Activated naive CD4-positive, alpha-beta T cell treated with anti-CD3 and anti-CD28 coated beads, Interleukin-2, amount 50 U/mL, for 24 hours (primary cell): ENCODE measurements around the gene SDHA.
"Not testable (repeated sequence)": the region's sequence is repeated elsewhere in the genome, so short reads cannot be mapped to it uniquely, and the experiment has no call there.

Experiments used
- H3K27ac Mint-ChIP-seq: one replicate; pipeline ENCODE4 v1.8.0; 2021; ENCODE audit warnings: mild to moderate bottlenecking, mixed read lengths
- H3K27me3 Mint-ChIP-seq: one replicate; pipeline ENCODE4 v1.8.0; 2021; ENCODE audit warnings: mixed read lengths
- H3K36me3 Mint-ChIP-seq: one replicate; pipeline ENCODE4 v1.8.0; 2021; ENCODE audit warnings: mixed read lengths
- H3K4me1 Mint-ChIP-seq: one replicate; pipeline ENCODE4 v1.8.0; 2021; ENCODE audit warnings: mixed read lengths
- H3K4me3 Mint-ChIP-seq: one replicate; pipeline ENCODE4 v1.8.0; 2021; ENCODE audit warnings: mild to moderate bottlenecking, mixed read lengths
- H3K9me3 Mint-ChIP-seq: one replicate; pipeline ENCODE4 v1.8.0; 2021; ENCODE audit warnings: mixed read lengths

Gene SDHA

GRCh38 chr5:222951-223715, 5.0 kb downstream of the SDHA start:
- Mint-ChIP-seq H3K27ac (peak overlapping the region; percentile 72), H3K4me3 (peak overlapping the region; percentile 23), H3K36me3 (peaks cover 13% of the 10 kb centered on the region), H3K4me1 (peaks cover 35% of the 10 kb centered on the region)
- not testable (repeated sequence) for H3K9me3 Mint-ChIP-seq, H3K27me3 Mint-ChIP-seq

- Mint-ChIP-seq H3K4me3 (no peak overlapping the region), H3K36me3 (peaks cover 13% of the 10 kb centered on the region), H3K9me3 (no peaks in the 10 kb centered on the region), H3K27me3 (no peaks in the 10 kb centered on the region), H3K27ac (no peak overlapping the region), H3K4me1 (peaks cover 35% of the 10 kb centered on the region)
Measured at GRCh38 chr5:223791-224190, 5.7 kb downstream of the SDHA start.

DNA sequence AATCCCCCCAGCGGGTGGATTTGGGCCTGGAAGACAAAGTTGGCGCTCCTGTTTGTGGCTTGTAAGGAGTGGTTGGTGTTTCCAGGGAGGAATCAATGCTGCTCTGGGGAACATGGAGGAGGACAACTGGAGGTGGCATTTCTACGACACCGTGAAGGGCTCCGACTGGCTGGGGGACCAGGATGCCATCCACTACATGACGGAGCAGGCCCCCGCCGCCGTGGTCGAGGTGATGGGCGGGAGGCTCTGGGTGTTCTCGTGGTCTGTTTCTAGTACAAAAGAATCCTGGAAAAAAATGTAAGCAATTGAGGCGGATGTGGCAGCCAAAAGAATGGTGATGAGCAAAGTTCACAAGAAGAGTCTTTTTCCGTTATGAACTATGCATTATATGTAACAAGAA, 7.2 kb downstream of the SDHA start:
- Mint-ChIP-seq H3K9me3 (no peaks in the 10 kb centered on the region), H3K27ac (peak overlapping the region; percentile 59), H3K4me3 (no peak overlapping the region), H3K27me3 (no peaks in the 10 kb centered on the region), H3K36me3 (peaks cover 17% of the 10 kb centered on the region), H3K4me1 (peaks cover 30% of the 10 kb centered on the region)

GRCh38 chr5:227375-227774, 9.3 kb downstream of the SDHA start:
- Mint-ChIP-seq H3K4me1 (peaks cover 12% of the 10 kb centered on the region), H3K27ac (peak overlapping the region; percentile 76), H3K36me3 (peaks cover 20% of the 10 kb centered on the region)
- H3K9me3 Mint-ChIP-seq, H3K27me3 Mint-ChIP-seq, H3K4me3 Mint-ChIP-seq: not testable (repeated sequence)

GRCh38 chr5:228886-229285, 10.8 kb downstream of the SDHA start:
- Mint-ChIP-seq H3K27me3 (no peaks in the 10 kb centered on the region), H3K9me3 (no peaks in the 10 kb centered on the region), H3K4me1 (no peaks in the 10 kb centered on the region), H3K27ac (no peak overlapping the region), H3K36me3 (peaks cover 23% of the 10 kb centered on the region), H3K4me3 (no peak overlapping the region)

GRCh38 chr5:230711-231110, 12.6 kb downstream of the SDHA start:
- Mint-ChIP-seq H3K9me3 (no peaks in the 10 kb centered on the region), H3K27ac (no peak overlapping the region), H3K27me3 (no peaks in the 10 kb centered on the region), H3K4me3 (no peak overlapping the region), H3K4me1 (no peaks in the 10 kb centered on the region), H3K36me3 (peaks cover 21% of the 10 kb centered on the region)

DNA sequence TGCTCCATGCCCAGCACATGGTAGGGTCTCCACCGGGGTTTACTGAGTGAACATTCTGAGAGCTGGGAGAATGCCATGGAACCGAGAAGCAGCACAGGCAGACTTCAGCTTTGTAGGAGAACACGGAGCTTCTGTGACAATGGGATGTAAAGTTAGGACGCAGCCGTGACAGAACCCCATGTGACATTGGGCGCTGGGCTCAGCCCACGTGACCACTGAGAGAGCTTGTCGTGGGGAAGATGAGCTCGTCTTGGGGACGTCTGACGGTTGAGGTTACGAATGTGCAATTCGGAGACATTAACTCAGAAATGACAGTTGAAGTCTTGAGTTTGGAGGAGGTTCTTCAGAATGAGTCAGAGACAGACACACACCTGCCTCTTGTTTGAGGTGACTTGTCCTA, 13.5 kb downstream of the SDHA start:
- Mint-ChIP-seq H3K36me3 (peaks cover 21% of the 10 kb centered on the region), H3K9me3 (no peaks in the 10 kb centered on the region), H3K27me3 (no peaks in the 10 kb centered on the region), H3K27ac (no peak overlapping the region), H3K4me1 (no peaks in the 10 kb centered on the region), H3K4me3 (no peak overlapping the region)

GRCh38 chr5:233426-233825, 15.3 kb downstream of the SDHA start:
- H3K4me1 Mint-ChIP-seq, H3K27ac Mint-ChIP-seq, H3K4me3 Mint-ChIP-seq, H3K27me3 Mint-ChIP-seq, H3K9me3 Mint-ChIP-seq: not testable (repeated sequence)
- peaks cover 17% of the 10 kb centered on the region for H3K36me3 Mint-ChIP-seq

DNA sequence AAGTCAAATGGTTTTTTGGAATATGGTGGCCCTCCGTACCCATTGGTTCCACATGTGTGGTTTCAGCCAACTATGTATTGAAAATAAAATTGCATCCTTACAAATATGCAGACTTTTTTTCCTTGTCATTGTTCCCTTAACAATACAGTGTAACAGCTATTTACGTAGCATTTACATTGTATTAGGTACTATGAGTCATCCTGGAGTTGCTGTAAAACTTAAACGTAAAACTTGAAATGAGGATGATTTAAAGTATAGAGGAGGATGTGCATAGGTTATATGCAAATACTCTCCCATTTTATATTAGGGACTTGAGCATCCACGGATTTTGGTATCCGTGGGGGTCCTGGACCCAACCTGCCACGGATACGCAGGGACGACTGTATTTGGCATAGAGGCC, 16.3 kb downstream of the SDHA start:
- Mint-ChIP-seq H3K27ac (no peak overlapping the region), H3K36me3 (peaks cover 13% of the 10 kb centered on the region), H3K4me1 (no peaks in the 10 kb centered on the region), H3K9me3 (no peaks in the 10 kb centered on the region), H3K27me3 (no peaks in the 10 kb centered on the region), H3K4me3 (no peak overlapping the region)

GRCh38 chr5:235527-235926, 17.4 kb downstream of the SDHA start:
- H3K27ac Mint-ChIP-seq, result not testable (repeated sequence)

DNA sequence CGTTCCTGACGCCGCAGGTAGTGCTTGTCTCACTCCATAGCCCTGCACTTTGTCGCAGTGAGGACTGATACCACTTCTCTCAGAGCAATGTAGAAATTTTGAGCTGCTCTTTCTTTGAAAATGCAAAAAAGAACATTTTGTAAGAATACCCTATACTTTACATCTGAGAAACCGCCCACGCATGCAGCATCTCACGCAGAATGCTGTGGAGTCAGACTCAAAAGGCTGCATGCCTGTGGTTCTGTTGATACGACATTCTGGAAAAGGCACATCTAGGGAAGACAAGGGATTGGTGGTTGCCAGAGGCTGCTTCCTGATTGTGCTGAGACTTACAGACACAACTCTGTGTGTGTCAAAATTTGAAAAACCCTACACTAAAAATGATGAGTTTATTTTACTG, 19.8 kb downstream of the SDHA start:
- not testable (repeated sequence) for H3K27me3 Mint-ChIP-seq, H3K4me1 Mint-ChIP-seq, H3K4me3 Mint-ChIP-seq, H3K9me3 Mint-ChIP-seq, H3K27ac Mint-ChIP-seq
- H3K36me3 Mint-ChIP-seq, result peaks cover 22% of the 10 kb centered on the region

More at GRCh38 chr5:235527-235926, 17.4 kb downstream of the SDHA start:
- not testable (repeated sequence) for H3K27me3 Mint-ChIP-seq, H3K4me3 Mint-ChIP-seq, H3K9me3 Mint-ChIP-seq, H3K4me1 Mint-ChIP-seq
- H3K36me3 Mint-ChIP-seq, result peaks cover 14% of the 10 kb centered on the region

DNA sequence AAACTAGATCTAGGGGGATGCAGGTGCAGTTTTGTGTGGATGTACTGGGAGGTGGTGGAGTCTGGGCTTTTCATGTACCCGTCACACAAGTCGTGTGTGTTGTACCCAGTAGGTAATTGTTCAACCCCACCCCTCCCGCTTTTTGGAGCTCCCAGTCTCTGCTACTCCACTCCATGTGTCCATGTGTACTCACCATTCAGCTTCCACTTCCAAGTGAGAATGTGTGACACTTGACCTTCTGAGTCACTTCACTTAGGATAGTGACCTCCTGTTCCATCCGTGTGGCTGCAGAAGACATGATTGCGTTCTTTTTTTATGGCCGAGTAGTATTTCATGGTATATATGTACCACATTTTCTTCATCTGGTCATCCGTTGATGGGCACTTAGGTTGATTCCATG, 22.4 kb downstream of the SDHA start:
- H3K4me1 Mint-ChIP-seq, H3K4me3 Mint-ChIP-seq, H3K9me3 Mint-ChIP-seq, H3K27me3 Mint-ChIP-seq, H3K27ac Mint-ChIP-seq: not testable (repeated sequence)
- H3K36me3 Mint-ChIP-seq, result peaks cover 15% of the 10 kb centered on the region

DNA sequence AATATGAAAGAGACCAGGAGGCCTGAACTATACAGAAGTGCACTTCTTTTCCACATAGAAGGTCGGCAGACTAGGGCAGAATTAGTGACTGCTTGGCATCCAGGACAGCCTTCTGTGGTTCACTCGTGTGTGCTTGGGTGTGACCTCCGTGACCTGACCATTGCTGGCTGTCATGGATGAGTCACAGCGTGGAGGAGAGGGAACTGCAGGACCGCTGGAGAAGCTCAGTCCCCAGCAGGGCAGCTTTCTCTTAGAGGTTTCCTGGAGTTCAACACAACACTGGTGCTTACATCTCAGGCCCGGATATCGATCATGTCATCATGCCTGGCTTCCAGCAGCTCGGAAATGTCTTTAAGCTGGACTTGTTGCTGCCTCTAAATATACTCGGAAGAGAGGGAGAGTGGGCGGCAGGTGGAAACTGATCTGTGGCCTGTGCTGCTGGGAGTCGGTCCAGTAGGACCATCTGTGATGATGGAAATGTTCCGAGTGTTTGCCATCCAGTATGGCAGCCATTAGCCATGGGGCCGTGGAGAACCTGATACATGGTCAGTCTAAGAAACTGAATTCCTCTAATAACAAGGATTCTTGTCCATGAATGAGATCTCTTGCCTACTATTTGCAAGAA, 23.0 kb downstream of the SDHA start:
- not testable (repeated sequence) for H3K4me1 Mint-ChIP-seq, H3K27me3 Mint-ChIP-seq, H3K9me3 Mint-ChIP-seq, H3K27ac Mint-ChIP-seq, H3K4me3 Mint-ChIP-seq
- peaks cover 19% of the 10 kb centered on the region for H3K36me3 Mint-ChIP-seq

- H3K27ac Mint-ChIP-seq, H3K27me3 Mint-ChIP-seq, H3K4me1 Mint-ChIP-seq, H3K4me3 Mint-ChIP-seq, H3K9me3 Mint-ChIP-seq: not testable (repeated sequence)
- peaks cover 20% of the 10 kb centered on the region for H3K36me3 Mint-ChIP-seq
Measured at GRCh38 chr5:243683-244367, 25.7 kb downstream of the SDHA start.

- not testable (repeated sequence) for H3K27ac Mint-ChIP-seq, H3K27me3 Mint-ChIP-seq, H3K9me3 Mint-ChIP-seq, H3K4me1 Mint-ChIP-seq, H3K4me3 Mint-ChIP-seq
- H3K36me3 Mint-ChIP-seq, result peaks cover 18% of the 10 kb centered on the region
Measured at GRCh38 chr5:245717-246116, 27.6 kb downstream of the SDHA start.

GRCh38 chr5:250396-250795, 32.3 kb downstream of the SDHA start:
- not testable (repeated sequence) for H3K36me3 Mint-ChIP-seq, H3K9me3 Mint-ChIP-seq, H3K4me3 Mint-ChIP-seq, H3K27me3 Mint-ChIP-seq, H3K27ac Mint-ChIP-seq, H3K4me1 Mint-ChIP-seq
